HG03159 (cell line): ENCODE results near the gene PDE1A.

Source experiments
- ATAC-seq: cut with Tn5 transposase; IDR thresholded peaks from one replicate; pipeline ENCODE4 v1.9.1; 2021; ENCODE audit warnings: mild to moderate bottlenecking, moderate library complexity; ENCODE audit not compliant: unreplicated experiment

The PDE1A gene

DNA sequence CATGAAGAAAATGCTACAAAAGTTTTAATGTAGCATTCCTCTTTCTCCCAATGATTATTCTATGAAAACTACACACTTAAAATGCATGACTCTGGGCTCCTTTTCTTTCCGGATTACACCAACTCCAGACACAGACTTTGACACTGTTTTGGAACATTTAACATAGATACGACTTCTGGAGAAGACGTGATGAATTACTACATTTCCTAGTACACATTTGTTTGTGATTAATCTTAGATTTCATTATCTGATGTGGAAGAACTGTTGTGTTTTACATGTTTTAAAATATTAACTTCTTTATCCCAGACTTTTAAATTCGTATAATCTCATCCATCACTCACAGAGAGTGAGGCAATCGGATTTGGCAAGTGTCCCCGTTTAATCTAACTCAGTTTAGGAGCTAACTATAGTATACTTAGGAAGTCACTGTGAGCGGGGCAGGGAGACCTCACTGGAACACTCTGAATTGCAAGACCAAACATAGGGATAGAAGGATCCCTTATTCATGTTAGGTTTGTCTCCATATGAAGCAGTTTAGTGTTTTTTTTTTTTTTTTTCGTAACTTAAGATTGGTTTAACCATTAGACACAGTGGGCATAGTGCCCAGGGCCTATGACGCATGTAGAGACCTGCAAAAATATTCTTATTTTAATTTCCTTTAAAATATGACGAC, 66.7 kb downstream of the PDE1A start:
- no peak for ATAC-seq

DNA sequence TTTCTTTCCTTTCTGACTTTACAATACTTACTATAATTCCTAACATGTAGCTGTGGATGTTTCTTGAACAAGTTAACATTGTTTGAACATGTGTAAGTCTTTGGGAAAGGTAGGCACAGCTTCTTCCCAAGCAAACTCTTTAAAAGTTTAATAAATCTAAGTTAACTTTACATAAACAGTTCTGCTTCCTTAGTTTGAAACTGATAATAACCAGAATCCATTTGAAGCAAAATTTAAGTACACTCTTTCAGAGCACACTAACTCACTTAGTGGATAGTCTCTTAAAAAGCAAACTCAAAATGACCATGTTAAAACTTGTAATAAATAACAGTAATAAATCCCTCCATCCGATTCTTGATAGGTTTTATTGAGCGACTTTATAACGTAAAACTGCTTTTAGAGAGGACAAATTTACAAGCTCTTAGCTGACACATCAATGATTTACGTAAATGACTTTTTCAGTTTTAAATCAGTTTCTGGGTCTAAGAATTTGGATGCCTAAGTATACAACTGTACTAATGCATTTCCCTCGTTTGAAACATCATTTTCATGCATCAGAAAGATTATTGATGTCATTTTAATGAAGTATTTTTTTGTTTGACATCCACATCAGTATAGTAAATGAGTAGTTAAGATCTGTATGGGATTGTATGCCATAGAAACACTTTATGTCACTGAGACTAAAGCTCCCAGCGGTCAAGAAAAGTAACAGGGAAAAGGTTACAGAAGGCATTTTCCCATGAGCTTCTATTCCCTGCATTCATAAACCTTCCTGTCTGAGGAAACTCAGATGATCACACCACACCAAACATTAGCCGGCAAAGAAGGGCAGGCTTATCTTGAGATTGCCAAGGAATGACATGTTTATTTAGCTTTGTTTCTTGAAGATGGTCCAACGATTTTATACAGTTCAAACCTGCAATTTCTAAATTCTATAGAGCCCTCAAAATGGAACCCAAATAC, 67.5 kb downstream of the PDE1A start:
- ATAC-seq = no peak

DNA sequence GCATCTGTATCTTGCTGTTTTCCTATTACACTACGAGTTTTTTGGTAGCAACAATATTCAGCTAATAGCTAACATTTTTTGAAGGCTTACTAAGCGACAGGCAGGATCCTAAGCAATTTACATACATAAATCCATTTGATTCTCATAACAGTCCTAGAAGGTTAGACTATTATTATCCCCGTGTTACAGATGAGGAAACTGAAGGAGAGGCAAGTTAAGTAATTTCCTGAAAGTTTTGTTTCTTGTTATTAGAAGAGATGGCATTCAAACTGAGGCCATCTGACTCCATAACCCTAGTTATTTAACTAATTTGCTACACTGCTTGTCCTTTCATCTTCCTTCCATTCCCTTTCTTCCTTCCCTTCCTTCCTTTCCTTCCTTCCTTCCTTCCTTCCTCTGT, 68.2 kb downstream of the PDE1A start:
- no peak for ATAC-seq

DNA sequence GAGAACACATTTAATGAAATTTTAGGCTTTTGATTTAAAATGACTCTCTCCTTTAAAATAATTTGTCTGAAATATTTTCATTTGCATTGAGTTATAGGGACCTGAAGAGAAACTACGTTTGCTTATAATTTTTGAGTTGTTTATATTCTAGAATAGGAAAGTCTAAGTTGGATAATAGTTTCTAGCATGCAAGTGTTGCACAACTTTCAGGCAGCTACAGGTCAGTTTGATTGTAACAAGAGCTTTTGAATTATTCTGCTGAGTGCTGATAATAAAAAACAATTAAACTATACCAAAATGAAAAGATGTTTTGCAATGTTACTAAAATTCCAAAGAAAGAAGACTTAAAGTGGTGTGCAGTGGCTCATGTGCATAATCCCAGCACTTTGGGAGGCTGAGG, 71.0 kb downstream of the PDE1A start:
- ATAC-seq = no peak

DNA sequence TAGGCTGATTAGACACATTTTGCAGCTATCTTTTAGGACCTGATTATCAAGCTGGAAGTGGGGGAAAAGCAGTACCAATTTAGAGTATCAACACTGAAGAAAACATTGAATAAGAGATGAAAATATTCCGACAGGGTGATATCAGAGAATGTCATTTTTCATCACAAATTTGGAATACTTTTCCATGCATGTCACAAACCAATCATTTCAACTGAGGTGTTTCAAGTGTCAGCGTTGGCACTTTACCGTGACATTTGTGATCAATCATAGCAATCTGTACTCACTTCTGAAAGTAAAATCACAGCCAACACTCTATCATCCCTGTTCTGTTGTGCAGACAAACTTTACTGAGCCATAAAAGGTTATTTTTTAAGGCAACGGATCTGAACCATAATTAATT, 75.4 kb downstream of the PDE1A start:
- ATAC-seq = no peak

DNA sequence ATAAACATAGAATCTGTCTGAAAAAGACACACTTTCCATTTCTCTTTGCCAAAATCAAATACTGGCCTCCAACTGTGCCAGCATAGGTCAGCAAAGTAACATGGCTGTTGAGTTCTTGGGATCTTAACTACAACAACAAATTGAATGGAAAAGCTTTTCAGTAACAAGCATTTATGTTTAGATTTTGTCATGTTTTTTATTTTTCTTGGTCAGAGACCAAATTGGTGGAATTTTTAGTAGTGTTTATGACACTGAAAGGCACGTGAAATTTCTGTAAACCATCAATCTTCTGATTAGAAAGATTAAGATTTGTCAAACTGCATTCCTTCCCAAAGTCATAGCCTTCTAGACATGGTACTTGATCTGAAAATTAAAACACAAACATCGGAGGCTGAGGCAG, 77.6 kb downstream of the PDE1A start:
- ATAC-seq = no peak

DNA sequence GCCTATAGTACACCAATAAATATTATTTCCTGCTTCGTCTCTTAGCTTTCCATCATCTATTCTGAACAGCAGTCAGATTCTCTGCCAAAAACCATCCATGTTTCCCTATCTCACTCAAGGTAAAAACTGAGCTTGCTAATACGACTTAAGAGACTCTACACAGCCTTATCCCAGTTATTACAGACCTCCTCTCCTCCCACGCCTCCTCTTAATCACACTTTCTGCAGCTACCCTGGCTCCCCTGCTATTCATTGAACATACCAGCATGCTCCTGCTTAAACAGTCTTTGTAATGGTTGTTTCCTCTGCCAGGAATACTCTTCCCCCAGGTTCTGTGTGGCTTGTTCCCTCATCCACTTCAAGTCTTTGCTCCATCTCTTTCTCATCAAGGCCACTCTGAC, 81.5 kb downstream of the PDE1A start:
- no peak for ATAC-seq

DNA sequence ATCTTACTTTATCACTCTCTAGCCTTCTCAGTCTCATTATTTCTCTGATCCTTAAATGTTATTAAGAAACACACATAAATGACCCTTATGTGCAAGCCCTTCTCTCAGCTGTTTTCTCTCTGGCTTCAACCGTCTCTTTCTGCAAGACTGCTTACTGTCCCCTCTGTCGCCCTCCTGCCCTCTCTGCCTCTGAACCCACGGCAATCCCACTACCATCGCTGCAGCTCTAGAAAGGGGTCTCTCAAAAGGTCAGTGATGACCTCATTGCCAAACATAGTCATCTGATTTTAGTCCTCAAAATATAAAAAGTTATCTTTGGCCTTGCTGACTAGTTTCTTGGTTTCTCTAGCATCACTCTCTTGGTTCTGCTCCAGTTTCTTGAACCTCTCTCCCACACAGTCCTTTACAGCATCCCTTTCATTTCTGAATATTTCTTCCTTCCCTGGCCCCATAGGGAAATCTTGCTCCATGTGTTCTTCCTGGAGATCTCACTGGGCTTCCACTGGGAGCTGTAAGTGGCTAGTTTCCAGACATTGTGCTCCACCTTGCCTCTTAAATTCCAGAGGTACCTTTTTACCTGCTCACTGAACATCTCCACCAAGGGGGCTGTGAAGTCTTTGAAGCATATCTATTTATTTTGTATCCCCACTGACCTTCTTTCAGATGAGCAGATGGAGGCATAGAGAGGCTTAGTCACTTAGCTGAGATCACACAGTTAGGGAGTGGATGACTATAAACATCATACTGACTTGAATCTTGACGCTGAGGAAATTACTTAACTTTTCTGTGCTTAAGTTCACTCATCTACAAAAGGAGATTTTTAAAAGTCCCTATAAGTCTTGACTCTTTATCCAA, 96.2 kb downstream of the PDE1A start:
- ATAC-seq = no peak

DNA sequence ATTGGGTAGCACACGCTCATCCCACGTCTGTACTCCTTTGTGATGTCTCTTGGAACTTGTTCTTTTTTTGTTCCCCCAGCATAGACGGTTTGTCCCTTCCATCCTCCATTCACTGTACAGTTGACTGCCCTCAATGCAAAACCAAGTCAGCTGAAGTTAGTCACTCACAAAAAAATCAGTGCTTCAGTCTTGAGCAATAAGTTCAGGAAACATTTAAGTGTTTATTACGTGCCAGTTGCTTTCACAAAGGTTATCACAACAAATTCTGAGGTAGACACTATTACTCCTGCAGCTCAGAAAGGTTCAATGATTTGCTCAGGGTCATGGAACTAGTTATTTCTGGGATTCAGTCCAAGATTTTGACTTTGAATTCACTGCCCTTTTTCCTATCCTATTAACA, 102.2 kb downstream of the PDE1A start:
- ATAC-seq = no peak

DNA sequence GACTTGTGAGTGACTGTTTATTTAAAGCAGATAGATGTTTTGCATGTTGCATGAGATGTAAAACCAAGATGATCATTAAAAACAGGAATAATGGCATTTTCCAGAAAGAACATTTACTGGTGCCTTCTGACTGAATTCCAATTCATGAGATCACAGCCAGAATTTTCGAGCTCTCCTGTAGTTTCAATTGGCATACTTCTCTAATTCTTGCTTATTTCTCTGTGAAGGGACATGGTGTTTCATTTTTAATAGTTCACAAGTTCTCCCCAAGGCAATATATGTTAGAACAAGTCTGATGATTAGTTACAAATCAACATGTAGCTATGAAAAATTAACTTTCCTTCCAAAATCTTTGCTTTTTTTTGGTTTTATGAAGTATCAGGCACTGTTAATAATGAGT, 105.7 kb downstream of the PDE1A start:
- ATAC-seq = no peak

DNA sequence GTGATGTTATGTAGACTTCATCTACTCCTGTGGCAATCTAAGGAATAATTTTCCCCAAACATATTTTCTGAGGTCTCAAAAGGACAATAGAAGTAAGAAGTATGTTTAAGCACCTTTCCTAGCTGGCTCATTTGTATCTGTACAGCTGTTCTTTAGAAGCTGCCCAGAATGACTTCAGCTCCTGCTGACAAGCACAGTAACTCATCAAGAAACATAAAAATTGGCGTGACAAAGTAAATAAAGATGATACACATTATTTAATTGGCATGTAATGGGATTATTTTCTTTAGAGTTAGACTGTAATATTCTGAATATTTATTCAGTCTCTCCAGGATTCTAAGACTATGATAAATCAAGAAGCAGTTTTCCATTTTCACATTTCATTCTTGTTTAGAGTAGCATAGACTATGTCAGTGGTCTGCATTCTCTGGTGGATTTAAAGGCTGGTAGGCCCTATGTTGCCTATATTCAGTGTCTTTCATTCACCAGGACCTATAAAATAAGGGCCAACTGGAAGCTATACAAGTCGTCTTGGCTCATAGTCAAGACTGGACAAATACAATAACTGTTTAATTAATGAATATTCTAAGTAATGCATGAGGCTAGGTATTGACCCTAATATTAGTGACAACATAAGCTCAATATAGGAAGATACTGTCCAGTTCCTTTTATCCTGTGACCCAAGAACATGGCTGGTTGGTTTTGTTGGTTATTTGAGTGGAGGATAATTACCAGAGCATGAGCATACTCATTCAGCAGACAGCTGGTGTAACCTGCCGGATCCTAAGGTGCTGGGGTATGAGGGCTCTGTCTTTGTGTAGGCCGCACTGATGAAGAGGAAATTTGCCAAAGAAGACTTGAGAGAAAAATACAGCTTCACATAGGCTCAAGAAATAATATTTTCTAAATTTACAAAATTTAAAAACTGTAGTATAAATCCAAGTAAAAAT, 107.0 kb downstream of the PDE1A start:
- ATAC-seq = no peak

DNA sequence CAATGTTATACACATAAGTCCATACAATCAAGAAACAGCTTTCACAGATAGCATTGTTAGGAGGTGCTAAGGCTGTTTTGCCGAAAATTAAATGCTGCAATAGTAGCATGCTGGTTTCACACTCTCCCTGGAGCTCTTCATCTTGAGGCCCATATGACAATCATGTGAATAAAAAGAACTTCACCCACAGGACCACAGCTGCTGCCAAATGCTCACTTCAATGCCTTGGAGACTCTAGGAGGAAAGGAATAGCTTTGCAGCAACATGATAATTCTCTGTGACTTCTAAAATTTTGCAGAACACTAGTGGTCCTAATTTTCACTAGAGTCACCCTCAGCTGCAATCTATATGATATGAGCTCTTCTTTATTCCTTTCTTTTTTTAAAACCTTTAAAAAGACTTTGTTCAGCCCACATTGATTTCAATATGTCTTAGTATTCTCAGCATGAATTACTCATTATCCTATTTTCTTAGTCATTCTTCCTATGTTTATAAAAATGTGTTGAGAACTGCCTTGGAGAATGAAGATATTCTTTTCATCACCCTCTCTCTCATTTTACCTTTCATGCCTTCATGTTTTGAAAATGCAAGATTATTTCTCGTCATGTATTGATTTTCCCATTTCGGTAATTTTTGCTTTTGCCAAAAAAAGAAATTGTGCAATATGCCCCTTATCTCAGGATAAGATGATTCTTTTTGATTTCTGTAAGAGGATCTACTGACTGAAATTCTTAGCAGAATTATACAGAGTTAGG, 108.2 kb downstream of the PDE1A start:
- no peak for ATAC-seq

DNA sequence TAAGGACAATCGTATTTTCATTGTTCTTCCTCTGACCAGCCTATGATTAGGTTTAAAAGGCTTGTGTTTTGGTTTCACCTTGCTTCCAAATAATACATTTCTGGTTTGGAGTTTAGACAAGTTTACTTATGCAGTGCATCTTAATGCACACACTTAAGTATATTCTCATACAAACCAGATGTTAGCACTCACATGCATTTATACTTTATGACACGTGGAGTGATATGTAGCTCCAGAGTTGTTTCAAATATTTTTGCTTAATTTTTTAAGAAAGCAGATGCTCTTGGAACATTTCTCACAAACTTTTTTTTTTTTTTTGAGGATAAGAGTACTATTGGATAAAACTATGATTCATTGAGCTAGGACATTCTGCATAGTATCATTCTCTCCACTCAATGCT, 109.9 kb downstream of the PDE1A start:
- ATAC-seq = no peak

DNA sequence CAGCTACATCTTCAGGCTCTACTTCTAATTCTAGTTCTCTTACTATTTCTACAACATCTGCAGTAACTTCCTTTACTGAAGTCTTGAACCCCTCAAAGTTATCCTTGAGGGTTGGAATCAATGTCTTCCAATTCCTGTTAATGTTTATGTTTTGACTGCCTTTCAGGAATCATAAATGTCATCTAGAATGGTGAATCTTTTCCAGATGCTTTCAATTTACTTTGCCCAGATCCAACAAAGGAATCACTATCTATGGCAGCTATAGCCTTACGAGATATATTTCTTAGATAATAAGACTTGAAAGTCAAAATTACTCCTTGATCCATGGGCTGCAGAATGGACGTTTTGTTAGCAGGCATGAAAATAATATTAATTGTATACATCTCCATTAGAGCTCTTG, 123.9 kb downstream of the PDE1A start:
- ATAC-seq = no peak

DNA sequence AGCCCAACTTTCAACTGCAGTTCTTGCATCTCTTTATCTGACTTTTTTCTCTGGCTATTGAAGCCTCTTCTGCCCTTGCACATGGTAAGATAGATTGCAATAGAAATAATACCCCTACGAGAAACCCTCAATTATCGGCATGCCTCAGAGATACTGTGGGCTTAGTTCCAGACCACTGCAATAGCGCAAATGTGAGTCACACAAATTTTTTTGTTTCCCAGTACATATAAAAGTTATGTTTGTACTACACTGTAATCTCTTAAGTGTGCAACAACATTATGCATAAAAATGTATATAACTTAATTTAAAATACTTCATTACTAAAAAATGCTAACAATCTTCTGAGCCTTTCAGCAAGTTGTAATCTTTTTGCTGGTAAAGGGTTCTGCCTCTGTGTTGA, 124.7 kb downstream of the PDE1A start:
- no peak for ATAC-seq

DNA sequence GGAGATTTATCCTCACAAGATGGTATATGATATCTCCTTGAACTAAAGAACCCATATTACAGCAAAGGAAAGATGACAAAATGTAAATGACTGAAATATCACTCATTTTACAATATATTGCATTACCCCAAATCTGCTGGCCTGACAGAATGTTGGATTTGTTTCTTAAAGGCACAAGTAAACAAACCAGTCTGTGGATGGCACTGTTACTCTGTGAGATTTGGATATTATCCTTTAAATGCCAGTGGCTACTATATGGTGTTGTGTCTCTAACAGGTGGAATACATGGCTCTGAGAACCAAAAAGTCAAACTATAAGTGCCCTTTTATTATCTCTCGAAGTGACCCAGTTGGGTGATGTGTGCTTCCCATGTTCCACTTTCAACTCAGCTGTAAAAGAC, 125.7 kb downstream of the PDE1A start:
- ATAC-seq = no peak

DNA sequence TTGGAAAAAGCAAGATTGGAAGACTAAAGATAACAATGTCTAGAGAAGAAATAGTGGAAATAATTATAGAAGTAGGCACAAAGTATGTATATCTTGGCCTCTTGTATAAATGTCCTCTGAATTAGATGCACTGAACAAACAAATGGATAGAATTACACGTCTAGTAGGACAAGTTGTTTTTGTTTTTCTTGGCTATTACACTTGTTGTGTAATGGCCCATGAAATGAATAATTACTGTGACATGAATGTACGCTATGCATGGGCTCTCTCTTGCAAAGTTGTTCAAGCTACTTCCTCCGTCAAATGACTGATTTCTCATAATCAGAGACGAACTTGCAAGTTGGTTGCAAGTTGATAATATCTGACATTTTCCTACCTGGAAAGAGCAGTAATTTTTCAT, 126.2 kb downstream of the PDE1A start:
- no peak for ATAC-seq

DNA sequence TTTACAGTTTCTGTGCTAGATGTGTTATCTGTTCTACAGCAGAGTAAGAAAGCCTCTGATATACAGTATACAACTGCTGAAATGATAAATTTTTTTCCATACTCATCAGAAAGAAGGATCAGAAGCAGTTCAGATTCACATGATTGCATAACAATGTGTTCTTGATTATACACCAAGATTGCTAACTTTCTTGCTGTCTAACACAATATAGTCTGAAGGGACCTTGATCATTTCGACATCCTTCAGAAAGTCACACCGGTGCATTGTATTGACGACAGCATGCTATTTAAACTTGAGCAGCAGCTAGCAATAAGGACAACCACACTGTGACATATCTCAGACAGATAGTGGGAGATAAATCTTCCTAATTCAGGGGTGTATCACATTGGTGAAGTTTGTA, 127.2 kb downstream of the PDE1A start:
- no peak for ATAC-seq

DNA sequence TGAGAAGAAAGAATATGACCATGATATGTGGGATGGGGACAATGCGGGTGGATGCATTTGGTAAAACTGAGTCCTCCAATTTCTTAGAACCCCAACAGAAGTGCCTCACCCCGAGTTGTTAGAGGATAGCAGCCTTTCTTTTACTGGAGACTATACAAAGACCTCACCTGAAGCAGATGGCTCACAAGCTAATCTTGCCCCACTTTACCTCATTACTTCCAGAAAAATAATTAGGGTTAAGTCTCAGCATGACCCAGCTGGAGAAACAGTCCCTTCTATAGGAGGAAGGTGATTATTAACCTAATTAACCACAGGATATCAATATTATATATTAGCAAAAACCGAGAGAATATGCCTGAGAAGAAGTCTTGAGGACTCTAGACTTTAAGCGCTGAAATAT, 128.4 kb downstream of the PDE1A start:
- no peak for ATAC-seq

DNA sequence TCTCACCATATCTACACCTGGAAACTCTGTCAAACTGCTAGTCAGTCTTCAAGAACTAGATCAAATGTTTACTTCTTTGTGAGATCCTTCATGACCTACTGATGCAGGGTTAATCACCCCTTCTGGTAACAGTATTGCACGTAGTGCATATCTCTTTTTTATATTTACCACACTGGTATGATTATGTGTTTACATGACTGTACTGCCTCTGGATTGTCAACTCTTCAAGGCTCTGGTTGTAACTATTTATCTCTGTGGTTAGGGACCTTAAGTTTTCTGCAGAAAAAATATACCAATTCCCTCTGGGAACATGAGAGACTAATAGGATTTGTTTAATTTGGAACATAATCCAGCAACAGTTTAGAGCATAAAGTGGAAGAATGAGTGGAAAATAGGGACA, 135.5 kb downstream of the PDE1A start:
- ATAC-seq = no peak
